NT2/D1 (cell line): ENCODE measurements around the gene BICDL2.

ENCODE experiments used
- SUZ12 ChIP-seq: IDR thresholded peaks from 2 replicates; pipeline ENCODE4 v1.6.1; 2011; ENCODE audit not compliant: insufficient read length, insufficient read depth; ENCODE audit errors: extremely low read depth
- YY1 ChIP-seq: IDR thresholded peaks from 2 replicates; pipeline ENCODE4 v1.6.1; 2011; ENCODE audit not compliant: insufficient read length, insufficient read depth
- ZNF274 ChIP-seq: IDR thresholded peaks from 2 replicates; pipeline ENCODE4 v1.6.1; 2011; ENCODE audit warnings: mild to moderate bottlenecking, low read depth, low read length

DNA sequence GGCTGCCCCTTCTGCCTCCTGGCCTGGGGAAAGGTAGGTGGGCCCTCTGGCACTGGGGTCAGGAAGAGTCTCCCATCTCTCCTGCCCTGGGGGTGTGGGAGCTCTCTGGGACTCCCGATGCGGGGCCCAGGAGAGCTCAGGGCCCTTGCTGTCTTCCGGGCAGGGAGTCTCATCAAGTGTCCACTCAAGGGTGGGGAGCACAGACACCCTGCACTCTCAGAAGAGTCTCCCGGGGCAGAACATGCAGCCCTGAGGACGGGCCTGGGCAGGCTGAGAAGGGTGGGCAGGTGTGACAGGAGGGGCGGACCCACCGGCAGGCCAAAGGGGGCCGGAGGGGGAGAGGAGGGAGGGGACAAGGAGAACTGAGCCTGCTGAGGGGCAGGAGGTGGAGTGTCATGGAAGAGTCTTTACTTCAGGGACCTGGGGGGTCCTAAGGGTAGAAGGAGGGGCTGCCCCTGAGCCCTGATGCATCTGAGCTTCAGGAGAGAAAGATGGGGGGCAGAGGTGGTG lies 48.1 kb downstream of the BICDL2 start:
- TF ChIP-seq YY1 (no peak), ZNF274 (no peak), SUZ12 (no peak)
